Esophagus muscularis mucosa (tissue), 4 donors: ENCODE measurements around the gene SGTA. TPM values are rescaled to one million over a fixed set of nuclear protein-coding genes. Genes with fewer than 3 reads are reported as not detected.
"Not testable (repeated sequence)": the region's sequence is repeated elsewhere in the genome, so short reads cannot be mapped to it uniquely, and the experiment has no call there.

Experiments used
- DNase-seq: peaks from one replicate; pipeline ENCODE4 v3.0.0-alpha.2; 2017; ENCODE audit errors: extremely low spot score
- H3K27ac ChIP-seq, 4 donors: fragments of 200-600 bp; sonication (generic); replicated peaks in 1 of 4; 1 replicate in 3 of 4; 2 replicates in 1 of 4; pipeline ENCODE4 v1.5.1; 2016 to 2019; ENCODE audit warnings: mild to moderate bottlenecking in 1 of 4
- H3K27me3 ChIP-seq, 4 donors: fragments of 200-600 bp; sonication (generic); one replicate each; pipeline versions ENCODE4 v1.5.1 to v1.6.0; 2016 to 2019
- H3K36me3 ChIP-seq, 4 donors: fragments of 200-600 bp; sonication (generic); one replicate each; pipeline ENCODE4 v1.5.1; 2016 to 2019
- H3K4me1 ChIP-seq, 4 donors: fragments of 200-600 bp; sonication (generic); one replicate each; pipeline ENCODE4 v1.5.1; 2016 to 2019
- H3K4me3 ChIP-seq, 4 donors: fragments of 200-600 bp; sonication (generic); 1 replicate in 2 of 4; 2 replicates in 2 of 4; pipeline ENCODE4 v1.5.1; 2016 to 2019; ENCODE audit warnings: mild to moderate bottlenecking in 4 of 4, moderate library complexity in 1 of 4
- H3K9me3 ChIP-seq, 4 donors: fragments of 200-600 bp; sonication (generic); 1 replicate in 3 of 4; 2 replicates in 1 of 4; pipeline ENCODE4 v1.5.1; 2016 to 2019
- EP300 ChIP-seq: sonication (generic); formaldehyde crosslinking; IDR thresholded peaks from one replicate; pipeline ENCODE4 v1.6.1; 2017; ENCODE audit warnings: antibody characterized with exemption
- POLR2A ChIP-seq: fragments of 450-650 bp; IDR thresholded peaks from one replicate; pipeline ENCODE4 v1.6.1; 2017; ENCODE audit warnings: antibody characterized with exemption, moderate library complexity, mild to moderate bottlenecking, low read depth
- POLR2AphosphoS5 ChIP-seq, 2 donors: sonication (generic); formaldehyde crosslinking; IDR thresholded peaks; one replicate each; pipeline ENCODE4 v1.6.1; 2017; ENCODE audit warnings: antibody characterized with exemption in 2 of 2
- WGBS: methylation state at CpG from one replicate; pipeline ENCODE4 v1.1.5; 2018; 5-methylcytosine and 5-hydroxymethylcytosine counted together
- intact Hi-C: fragments of 100-400 bp; cut with DNase I; formaldehyde crosslinking; loops from one replicate; pipeline ENCODE4 v1.15.1; 2023
- total RNA-seq, 4 donors: library from RNA; depleted of rRNA; stranded (reverse); fragments of >200 nt; gene quantifications; one replicate each; pipeline versions ENCODE4 v1.1.0 to v1.2.1, GENCODE V29; 2016
- TF ChIP-seq, protein P1 (sequence below), 3 experiments: fragments of 200-600 bp in 2 of 3; fragments of 450-650 bp in 1 of 3; sonication (generic) in 2 of 3; IDR thresholded peaks; one replicate each; pipeline ENCODE4 v1.5.1; 2017 to 2019; ENCODE audit warnings: antibody characterized with exemption in 3 of 3, mild to moderate bottlenecking in 2 of 3, moderate library complexity in 1 of 3

Gene SGTA
- total RNA-seq, 4 donors from 2014 or later, result 53.6 to 71.2 (median 59.2) TPM

DNA sequence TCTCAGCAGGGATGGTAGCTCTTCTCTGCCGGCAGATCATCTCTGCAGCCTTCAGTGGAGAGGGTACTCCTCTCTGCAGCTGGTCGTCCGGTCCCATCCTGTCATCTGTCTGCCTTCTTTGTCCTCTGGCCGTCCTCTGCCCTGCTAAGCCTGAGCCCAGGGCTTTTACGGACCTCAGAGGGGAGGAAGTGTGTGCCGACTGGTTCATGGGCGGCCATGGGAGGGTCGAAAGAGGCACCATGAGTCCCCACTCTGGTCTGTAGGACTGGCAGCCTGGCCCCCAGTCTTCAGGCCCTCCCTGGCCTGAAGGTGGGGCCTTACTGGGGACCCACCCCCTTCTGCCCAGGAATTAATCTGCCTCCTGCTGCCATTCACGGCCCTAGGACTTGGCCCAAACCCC lies 40.6 kb upstream of the SGTA start:
- no peaks in the 10 kb centered on the region for H3K9me3 ChIP-seq
- no peak overlapping the region for H3K4me3 ChIP-seq
- no peak for TF ChIP-seq POLR2AphosphoS5 (IDR thresholded peaks at IDR 0.05)
- TF ChIP-seq EP300, result no peak
- TF ChIP-seq POLR2A, result no peak
- TF ChIP-seq, protein P1, sequence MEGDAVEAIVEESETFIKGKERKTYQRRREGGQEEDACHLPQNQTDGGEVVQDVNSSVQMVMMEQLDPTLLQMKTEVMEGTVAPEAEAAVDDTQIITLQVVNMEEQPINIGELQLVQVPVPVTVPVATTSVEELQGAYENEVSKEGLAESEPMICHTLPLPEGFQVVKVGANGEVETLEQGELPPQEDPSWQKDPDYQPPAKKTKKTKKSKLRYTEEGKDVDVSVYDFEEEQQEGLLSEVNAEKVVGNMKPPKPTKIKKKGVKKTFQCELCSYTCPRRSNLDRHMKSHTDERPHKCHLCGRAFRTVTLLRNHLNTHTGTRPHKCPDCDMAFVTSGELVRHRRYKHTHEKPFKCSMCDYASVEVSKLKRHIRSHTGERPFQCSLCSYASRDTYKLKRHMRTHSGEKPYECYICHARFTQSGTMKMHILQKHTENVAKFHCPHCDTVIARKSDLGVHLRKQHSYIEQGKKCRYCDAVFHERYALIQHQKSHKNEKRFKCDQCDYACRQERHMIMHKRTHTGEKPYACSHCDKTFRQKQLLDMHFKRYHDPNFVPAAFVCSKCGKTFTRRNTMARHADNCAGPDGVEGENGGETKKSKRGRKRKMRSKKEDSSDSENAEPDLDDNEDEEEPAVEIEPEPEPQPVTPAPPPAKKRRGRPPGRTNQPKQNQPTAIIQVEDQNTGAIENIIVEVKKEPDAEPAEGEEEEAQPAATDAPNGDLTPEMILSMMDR (IDR thresholded peaks at IDR 0.05), result no peak
- intact Hi-C loops, result no loop called here
- H3K27me3 ChIP-seq, result no peaks in the 10 kb centered on the region
- DNase-seq, result no peak
- peaks cover 3 to 20% (median 18%) of the 10 kb centered on the region in 4 donors for H3K4me1 ChIP-seq
- no peak overlapping the region for H3K27ac ChIP-seq
- WGBS, result 79% methylated on average over 5 of the region's 9 CpGs
- H3K36me3 ChIP-seq, result peaks cover 0 to 43% (median 33%) of the 10 kb centered on the region in 4 donors

DNA sequence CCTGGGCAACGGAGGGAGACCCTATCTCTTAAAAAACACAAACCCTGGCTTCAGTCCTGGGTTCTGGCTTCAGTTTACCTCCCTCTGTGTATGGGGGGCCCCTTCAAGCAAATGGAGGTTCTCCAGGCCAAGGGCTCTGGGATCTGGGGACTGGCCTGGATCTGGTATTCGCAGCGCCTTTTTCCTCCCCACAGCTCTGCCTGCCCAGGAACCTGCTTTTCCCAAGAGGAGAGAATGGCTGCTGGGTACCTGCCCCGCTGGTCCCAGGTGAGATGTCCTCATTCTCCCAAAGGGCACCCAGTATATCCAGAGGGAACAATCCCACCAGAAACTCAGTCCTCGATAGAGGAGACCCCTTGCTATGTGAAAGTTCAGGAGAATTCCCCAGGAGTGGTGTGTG lies 39.8 kb upstream of the SGTA start:
- DNase-seq, result no peak
- 82% methylated on average over 3 of the region's 5 CpGs for WGBS
- TF ChIP-seq POLR2AphosphoS5 (IDR thresholded peaks at IDR 0.05) (no peak), POLR2A (no peak), EP300 (no peak)
- TF ChIP-seq, protein P1 (IDR thresholded peaks at IDR 0.05), result no peak

DNA sequence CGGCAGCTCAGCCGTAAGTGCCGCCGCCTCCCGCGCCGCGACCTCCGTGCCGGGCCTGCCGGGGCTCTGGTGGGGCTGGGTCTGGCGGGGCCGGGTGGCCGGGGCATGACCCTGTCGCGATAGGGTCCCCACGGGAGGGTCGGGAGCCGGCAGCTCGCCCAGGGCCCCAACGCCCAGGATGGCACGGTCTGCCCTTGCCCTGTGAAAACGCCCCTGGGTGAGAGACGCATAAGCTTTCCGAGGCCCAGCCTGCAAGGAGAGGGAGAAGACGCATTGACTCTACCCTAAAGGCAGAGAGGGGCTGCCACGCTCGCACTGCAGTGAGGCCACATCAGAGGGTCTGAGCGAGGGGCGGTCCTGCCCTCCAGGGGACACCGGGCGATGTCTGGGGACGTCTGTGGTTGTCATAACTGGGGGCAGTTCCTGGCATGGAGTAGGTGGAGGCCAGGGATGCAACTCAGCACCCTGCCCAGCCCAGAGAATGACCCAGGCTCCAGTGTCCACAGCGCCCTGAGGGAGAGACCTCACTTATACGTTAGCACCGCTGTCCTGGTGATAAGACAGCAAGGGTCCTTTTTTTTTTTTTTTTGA lies 37.1 kb upstream of the SGTA start:
- Histone ChIP-seq H3K4me1 (peaks cover 3 to 20% (median 18%) of the 10 kb centered on the region in 4 donors), H3K27ac (peak overlapping the region; percentile 71 to 78 (median 72)), H3K9me3 (no peaks in the 10 kb centered on the region), H3K4me3 (peak overlapping the region; percentile 85 to 97 (median 92)), H3K36me3 (peaks cover 0 to 19% (median 16%) of the 10 kb centered on the region in 4 donors), H3K27me3 (no peaks in the 10 kb centered on the region)
- TF ChIP-seq, protein P1 (IDR thresholded peaks at IDR 0.05), result no peak
- TF ChIP-seq EP300 (no peak), POLR2AphosphoS5 (IDR thresholded peaks at IDR 0.05) (no peak), POLR2A (no peak)
- 4% methylated on average over 21 of the region's 36 CpGs for WGBS
- intact Hi-C loops, result loop anchor here (1.0 kb wide), 1 partner anchor 35 kb away; the partner anchor contains the start of gene THOP1
- no peak for DNase-seq

More for the DNA sequence above, 39.8 kb upstream of the SGTA start:
- H3K36me3 ChIP-seq, result peaks cover 0 to 35% (median 26%) of the 10 kb centered on the region in 4 donors
- peaks cover 3 to 20% (median 18%) of the 10 kb centered on the region in 4 donors for H3K4me1 ChIP-seq
- intact Hi-C loops, result no loop called here
- H3K4me3 ChIP-seq, result no peak overlapping the region
- H3K27ac ChIP-seq, result no peak overlapping the region
- H3K27me3 ChIP-seq, result no peaks in the 10 kb centered on the region
- H3K9me3 ChIP-seq, result no peaks in the 10 kb centered on the region

DNA sequence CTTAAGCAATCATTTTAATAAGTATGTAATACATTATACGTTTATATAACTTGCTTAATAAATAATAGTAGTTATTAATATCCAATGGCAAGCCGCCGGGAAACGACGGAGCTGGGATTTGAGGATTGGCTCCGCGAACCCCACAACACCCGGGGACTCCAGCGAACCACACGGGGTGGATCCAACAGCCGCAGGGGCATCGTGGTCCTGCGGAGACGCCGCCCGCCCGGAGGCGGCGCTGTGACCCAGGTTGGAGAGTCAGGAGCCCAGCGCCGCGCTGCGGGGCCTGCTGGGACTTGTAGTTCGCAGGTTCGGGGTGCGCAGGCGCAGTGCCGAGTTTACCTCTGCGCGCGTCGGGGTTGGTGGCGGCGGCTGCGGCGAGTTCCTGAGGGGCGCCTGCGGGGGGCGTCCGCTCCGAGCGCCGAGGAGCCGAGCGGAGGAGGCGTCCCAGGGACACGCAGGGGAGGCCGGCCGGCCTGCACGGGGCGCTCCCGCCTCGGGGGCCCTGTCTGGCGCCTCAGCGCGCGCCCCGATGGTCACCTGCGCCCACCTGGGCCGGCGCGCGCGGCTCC lies 36.6 kb upstream of the SGTA start, which contains the start of gene ZNF554:
Gene ZNF554, plus strand, starts transcription at position 329 of the 572 bp plus-strand sequence. Its CDS starts 204 bp downstream, at position 533.
- intact Hi-C loops, result loop anchor here (1.0 kb wide), 1 partner anchor 34 kb away; the partner anchor contains the start of gene THOP1
- Histone ChIP-seq H3K9me3 (no peaks in the 10 kb centered on the region), H3K27me3 (no peaks in the 10 kb centered on the region), H3K27ac (peak within 1 kb of the TSS; percentile 71 to 78 (median 72)), H3K36me3 (peaks cover 0 to 18% (median 17%) of the 10 kb centered on the region in 4 donors), H3K4me1 (peaks cover 3 to 20% (median 18%) of the 10 kb centered on the region in 4 donors), H3K4me3 (peak within 1 kb of the TSS; percentile 85 to 97 (median 92))
- TF ChIP-seq POLR2A, result no peak
- peak; percentile 37 to 88 for TF ChIP-seq POLR2AphosphoS5 (IDR thresholded peaks at IDR 0.05)
- TF ChIP-seq, protein P1 (IDR thresholded peaks at IDR 0.05), result peak; percentile 99
- DNase-seq, result peak; percentile 98
- WGBS, result 0% methylated on average over 9 of the region's 64 CpGs

DNA sequence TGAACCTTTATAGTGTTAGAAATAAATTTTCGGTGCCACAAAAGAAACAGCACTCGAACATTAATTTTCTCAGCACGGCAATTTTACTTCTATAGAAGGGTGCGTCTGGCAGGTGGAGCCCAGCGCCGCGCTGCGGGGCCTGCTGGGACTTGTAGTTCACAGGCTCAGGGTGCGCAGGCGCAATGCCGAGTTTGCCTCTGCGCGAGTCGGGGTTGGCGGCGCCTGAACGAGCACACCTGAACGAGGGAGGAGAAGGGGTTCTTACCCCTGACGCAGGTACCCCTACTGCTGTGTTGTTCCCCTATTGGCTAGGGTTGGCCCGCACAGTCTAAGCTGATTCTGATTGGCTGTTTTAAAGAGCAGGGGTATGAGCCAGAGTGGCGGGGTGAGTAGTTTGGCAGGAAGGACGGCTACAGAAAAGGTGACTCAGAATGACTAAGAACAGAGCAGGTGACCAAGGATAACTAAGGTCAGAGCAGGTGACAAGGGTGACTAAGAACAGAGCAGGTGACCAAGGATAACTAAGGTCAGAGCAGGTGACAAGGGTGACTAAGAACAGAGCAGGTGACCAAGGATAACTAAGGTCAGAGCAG lies 34.3 kb upstream of the SGTA start:
- DNase-seq, intact Hi-C loops, H3K9me3 ChIP-seq, H3K4me3 ChIP-seq, H3K27me3 ChIP-seq, H3K27ac ChIP-seq: not testable (repeated sequence)
- H3K36me3 ChIP-seq, result peaks cover 0 to 28% (median 16%) of the 10 kb centered on the region in 4 donors
- WGBS, result 72% methylated on average over 22 of the region's 22 CpGs
- peaks cover 3 to 20% (median 18%) of the 10 kb centered on the region in 4 donors for H3K4me1 ChIP-seq
